ENCODE data around the gene ALKBH1.
"Not testable (repeated sequence)": the region's sequence is repeated elsewhere in the genome, so short reads cannot be mapped to it uniquely, and the experiment has no call there.

The ALKBH1 gene

DNA sequence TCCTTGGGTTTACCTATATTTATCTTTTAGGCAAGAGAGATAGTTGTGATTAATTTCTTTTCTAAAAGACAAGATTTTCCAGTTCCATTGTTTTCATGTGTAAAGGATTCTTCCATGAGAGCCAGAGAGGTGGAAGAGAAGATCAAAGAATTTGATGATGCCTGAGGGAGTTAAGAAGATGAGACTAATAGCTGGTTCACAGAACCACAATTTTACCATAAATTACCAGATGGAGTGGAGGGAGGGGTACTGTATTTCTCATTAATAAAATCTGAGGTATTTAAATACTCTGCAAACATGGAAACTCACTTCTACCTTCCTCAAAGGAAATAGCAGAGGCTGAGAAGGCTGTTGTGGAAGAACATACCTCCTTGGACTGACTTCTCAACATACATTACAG is 34.6 kb downstream of the ALKBH1 start:
- no peak for DNase-seq (ENCODE audit: low spot score)

DNA sequence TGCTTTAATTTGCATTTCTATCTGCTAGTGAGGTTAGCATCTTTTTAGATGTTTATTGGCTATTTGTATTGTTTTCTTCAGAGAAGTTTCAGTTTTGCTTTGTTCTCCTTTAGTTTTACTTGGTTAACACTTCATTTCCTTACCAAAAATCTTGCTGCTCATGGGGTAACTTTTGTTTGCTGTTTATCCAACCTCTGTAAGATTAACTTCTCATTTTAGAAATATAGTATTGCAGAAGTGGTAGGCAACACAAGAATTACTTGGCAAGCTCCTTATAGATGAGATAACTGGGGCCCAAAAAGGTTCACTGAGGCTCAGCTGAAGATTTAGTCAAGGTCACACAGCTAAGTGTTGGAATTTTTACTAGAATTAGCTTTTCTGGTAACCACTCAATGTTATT is 40.5 kb downstream of the ALKBH1 start:
- DNase-seq (ENCODE audit: low spot score) = no peak

DNA sequence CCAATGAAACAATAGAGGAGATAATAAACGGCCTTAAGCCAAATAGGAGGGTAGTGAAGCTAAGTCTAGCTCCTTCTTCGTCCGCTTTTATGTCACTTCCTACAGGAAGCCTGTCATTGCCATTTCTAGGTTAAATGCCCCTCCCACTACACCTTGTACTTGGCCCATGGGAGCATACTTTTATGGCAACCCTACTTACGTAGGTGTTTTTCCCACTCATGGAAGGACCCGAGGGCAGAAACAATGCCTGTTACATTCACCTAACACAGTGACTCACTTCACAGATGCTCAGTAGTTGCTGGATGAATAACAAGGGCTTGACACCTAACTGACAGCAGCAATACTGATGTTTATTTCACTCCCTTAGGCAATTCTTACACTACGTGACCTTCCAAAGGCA is 44.5 kb downstream of the ALKBH1 start:
- DNase-seq (ENCODE audit: low spot score) = no peak

DNA sequence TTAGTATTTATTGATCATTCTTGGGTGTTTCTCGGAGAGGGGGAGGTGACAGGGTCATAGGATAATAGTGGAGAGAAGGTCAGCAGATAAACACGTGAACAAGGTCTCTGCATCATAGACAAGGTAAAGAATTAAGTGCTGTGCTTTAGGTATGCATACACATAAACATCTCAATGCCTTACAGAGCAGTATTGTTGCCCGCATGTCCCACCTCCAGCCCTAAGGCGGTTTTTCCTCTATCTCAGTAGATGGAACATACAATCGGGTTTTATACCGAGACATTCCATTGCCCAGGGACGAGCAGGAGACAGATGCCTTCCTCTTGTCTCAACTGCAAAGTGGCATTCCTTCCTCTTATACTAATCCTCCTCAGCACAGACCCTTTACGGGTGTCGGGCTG is 46.3 kb downstream of the ALKBH1 start:
- not testable (repeated sequence) for DNase-seq (ENCODE audit: low spot score)

DNA sequence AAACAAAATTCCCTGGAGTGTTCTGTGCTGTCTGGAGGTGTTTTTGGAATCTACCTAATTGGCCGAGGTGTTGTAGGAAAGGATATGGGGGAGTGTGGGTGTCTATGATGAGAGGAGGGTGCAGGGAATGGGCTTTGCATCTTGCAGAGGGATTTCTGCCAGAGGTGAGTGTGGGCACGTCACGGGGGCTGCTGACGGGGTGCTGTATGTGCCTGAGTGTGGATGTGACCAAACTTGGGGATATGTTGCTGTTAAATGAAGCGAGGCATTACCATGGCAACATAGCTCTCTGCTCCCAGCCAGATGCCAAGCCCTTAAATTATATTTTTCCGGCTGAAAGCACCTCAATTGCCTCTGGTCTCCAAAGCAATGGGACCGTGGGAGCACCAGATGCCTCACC is 47.1 kb downstream of the ALKBH1 start:
- peak; percentile 73 for DNase-seq (ENCODE audit: low spot score)

DNA sequence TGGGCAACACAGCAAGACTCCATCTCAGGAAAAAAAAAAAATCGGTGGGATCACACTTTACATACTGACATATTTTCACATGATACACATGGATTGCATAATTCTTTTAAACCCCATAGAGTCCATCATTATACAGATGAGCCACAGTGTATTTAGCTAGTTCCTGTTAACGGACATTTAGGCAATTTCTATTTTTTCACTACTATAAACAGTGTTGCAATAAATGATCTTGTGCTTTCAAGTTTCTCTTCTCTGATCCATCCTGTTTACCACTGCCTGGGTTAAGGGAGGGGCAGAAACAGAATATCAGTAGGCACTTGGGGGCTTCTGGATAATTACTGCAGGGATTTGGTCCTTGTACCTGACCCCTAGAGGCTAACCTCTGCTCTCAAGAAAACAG is 48.0 kb downstream of the ALKBH1 start:
- no peak for DNase-seq (ENCODE audit: low spot score)

DNA sequence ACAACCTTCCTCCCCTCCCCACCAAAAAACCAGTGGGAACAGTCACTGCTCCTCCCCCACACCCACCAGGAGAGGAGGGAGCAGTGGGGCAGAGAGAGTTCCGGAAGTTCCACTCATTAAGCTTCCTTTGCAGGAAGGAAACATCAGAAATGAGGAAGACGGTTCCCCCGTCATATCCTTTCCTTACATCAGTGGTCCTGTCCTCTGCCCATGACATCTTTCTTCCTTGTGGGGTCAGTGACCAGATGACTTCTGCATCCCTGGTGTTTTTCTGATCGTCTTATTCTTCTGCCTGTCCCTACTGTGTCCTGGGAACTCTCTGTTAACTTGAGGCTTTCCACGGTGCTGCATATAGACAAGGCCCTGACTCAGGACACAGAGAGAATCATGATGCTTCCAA is 50.5 kb downstream of the ALKBH1 start:
- no peak for DNase-seq (ENCODE audit: low spot score)

DNA sequence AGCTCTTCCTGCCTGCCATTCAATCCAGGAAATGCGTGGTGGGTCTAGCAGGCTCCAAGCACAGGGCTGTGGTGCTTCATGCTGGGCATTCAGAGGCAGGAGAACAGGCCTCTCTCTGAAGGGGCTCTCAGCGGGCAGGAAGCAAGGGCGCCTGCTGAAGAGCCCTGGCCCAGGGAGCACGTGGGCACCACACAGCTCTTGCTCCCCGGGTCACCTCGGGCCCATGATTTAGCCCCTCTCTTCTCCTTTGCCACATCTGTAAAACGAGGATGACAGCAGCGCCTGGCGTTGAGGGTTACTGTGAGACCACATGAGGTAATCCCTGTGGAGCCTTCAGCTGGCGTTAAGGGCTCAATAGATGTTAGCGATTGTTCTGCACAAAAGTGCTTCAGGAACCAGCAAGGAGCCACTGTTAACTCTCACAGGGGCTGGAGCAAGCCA is 53.8 kb downstream of the ALKBH1 start:
- DNase-seq (ENCODE audit: low spot score) = no peak

DNA sequence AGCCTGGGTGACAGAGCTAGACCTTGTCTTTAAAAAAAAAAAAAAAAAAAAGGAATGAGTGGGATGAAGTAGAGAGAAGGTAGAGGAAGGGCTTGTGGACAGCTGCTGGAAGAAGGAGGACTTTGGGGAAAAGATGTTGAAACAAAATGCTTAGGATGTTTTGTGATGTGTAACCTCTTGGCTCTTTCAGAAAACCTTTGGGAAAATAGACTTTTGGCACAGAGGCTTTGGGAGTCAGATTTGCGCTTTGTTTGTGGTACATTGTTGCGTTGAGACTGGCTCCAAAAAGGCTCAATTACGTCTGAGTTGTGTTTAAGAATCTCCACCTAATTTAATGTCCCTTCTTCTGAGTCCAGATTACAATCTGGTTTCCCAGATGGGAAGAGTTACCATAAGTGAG is 58.5 kb downstream of the ALKBH1 start:
- DNase-seq (ENCODE audit: low spot score) = no peak

DNA sequence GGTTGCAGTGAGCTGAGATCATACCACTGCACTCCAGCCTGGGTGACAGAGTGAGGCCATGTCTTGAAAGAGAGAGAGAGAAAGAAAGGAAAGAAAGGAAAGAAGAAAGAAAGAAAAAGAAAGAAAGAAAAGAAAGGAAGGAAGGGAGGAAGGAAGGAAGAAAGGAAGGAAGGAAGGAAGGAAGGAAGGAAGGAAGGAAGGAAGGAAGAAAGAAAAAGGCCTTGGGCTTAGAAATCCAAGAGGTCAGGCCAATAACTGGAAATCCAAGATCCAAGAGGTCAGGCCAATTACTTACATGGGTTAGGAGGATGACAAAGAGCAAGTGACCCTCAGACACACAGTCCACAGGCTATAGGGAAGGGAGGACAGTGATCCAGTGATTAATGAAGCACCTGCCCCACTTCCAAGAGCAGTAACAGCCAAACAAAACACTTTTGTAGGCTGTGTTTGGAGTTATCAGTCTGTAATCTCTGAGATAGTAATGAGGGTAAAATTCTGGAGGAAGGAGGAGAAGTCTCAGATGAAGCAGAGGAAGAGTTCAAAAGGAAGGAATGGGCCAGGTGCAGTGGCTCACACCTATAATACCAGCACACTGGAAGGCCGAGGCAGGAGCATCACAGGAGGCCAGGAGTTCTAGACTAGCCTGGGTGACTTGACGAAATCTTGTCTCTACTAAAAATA is 59.2 kb downstream of the ALKBH1 start:
- DNase-seq (ENCODE audit: low spot score) = no peak

DNA sequence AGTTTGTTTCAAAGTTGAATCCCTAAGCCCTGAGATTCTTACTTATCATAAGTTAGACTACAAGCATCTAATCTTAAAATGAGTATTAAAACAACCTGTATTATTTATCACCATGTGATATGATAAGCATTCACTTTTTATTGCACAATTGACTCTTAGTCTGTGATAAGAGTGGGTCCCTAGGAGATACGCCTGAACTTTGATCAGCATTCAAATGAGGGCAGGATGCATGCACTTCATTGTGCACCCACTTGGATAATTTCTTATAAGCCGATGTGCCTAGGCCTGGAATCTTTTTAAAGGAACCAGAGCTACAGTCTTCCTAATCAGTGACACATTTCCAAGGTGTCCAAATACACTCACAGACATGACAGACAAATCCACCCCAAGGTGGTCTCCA is 60.0 kb downstream of the ALKBH1 start:
- no peak for DNase-seq (ENCODE audit: low spot score)

DNA sequence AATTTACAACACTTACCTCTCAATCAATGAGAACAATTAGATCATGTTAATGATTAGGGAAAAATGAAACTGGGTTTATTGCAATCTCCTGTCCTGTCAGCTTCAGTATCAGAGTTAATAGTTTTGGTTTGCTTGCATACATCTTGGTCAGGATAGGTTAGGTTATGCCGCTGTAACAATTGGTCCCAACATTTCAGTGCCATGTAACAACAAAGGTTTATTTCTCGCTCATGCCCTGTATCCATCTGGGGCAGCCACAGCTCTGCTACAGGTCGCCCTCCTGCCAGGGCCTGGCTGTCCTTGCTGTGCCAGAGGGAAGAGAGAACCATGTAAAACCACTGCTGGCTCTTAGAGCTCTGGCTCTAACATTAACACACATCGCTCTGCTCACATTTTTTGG is 60.9 kb downstream of the ALKBH1 start:
- no peak for DNase-seq (ENCODE audit: low spot score)

DNA sequence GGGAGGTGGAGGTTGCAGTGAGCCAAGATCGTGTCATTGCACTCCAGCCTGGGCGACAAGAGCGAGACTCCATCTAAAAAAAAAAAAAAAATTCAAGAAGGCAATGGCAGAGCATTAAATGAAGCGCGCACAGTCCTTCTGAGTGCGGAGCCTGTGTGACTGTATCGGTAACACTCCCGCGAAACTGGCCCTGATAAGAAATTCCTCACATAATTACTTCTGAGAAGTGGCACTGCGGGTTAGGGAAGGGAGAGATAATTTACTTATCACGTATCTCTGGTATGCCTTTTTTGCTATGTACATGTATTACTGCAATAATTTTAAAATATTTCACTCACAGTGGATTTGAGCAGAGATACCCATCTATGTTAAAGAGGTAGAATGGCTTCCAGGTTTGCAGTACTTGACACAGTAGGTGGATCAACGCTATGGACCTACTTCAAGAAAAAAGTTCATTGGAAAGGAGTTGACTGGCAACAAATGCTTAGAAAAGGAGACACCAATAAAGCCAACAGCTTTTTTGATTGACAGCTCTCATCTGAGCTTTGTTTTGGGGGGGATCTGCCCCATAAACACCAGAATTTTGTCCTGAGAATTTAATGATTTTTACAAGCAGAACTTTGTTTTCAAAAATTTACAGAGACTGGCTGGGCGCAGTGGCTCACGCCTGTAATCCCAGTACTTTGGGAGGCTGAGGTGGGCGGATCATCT is 62.1 kb downstream of the ALKBH1 start:
- DNase-seq (ENCODE audit: low spot score) = no peak

DNA sequence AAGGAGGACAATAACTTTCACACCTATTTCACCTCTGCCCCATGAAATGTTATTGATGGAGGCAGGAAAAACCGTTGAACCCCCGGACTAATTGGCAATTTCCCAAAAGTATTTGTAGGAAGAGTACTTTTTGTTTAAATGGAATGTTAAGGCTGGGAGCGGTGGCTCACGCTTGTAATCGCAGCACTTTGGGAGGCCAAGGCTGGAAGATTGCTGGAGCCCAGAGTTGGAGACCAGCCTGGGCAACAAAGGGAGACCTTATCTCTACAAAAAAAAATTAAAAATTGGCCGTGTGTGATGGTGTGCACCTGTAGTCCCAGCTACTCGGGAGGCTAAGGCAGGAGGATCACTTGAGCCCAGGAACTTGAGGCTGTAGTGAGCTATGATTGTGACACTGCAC is 65.4 kb downstream of the ALKBH1 start:
- DNase-seq (ENCODE audit: low spot score) = no peak

DNA sequence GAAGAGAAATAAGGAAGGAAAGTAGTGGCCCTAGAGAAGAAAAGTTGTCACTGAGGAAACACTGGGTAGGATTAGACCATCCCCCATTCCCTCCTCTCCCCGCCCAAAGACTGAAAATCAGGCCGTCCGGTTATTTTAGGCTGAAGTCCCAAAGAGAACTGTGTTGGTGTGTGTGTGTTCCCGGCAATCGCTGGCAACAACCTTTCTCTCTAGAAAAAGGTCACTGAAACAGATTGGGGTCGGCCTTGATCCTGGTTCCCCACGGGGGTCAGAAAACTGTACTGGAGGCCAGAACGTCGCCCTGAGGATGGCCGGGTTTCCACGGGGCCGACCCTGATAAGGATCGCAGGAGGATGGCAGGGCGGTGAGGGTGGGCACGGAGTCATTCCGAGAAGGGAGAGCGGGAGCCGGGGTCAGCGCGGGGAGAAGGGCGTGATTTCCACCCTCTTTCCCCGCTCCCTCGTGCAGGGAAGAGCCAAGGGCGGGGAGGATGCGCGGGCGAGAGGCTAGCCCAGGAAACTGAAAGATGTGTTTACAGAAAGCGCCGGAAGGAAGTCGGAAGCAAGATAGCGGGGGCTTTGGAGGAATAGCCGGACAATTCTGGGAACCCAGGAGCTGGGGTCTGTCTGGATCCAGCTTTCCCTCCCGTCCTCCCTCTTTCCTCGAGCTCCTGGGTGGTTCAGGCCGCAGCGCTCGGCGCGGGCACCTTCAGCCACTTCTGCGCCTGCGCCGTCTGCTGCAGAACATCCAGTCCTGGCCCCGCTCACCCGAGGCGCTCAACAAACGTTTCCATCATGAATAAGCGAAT is 66.1 kb downstream of the ALKBH1 start:
- DNase-seq (ENCODE audit: low spot score) = peak; percentile 60

DNA sequence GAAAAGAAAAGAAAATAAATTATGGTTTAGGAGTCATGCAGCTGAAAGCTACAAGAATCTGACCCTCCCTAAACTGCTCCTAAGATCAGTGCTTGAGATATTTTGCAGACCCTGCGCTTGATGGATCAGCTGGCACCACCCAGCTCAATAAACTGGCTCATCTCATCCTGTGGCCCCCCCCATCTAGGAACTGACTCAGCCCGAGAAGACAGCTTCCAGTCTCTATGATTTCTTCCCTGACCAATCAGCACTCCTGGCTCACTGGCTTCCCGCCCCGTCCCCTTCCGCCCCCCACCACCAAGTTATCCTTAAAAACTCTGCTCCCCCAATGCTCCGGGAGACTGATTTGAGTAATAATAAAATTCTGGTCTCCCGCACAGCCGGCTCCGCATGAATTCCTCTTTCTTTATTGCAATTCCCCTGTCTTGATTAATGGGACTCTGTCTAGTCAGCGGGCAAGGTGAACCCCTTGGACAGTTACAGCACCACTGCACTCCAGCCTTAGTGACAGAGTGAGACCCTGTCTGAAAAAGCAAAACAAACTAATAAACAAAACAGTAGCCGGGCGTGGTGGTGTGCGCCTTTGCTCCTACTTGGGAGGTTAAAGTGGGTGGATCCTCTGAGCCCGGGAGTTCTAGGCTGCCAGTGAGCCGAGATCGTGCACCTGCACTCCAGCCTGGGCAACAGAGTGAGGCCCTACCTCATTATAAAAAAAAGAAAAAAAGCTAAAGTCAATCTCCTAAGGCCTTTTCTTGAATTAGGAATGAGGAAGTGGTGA is 66.9 kb downstream of the ALKBH1 start:
- peak; percentile 35 for DNase-seq (ENCODE audit: low spot score)

DNA sequence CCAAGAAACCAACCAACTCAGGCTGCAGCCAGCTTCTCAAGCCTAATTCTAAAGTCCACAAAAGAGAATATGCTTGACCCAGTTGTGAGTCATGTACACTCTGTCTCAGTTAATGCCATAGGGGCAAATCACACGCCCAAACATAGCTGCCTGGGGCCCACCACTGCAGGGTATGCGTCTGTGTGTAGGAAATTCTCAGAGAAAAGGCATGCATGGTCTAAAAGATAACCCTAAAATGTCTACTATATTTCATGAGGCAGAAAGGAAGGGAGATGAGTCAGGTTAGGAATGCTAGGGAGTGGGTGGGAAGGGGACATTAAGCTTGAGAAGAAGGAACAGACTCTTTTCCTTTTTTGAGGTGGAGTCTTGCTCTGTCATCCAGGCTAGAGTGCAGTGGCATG is 69.1 kb downstream of the ALKBH1 start:
- DNase-seq (ENCODE audit: low spot score) = no peak

DNA sequence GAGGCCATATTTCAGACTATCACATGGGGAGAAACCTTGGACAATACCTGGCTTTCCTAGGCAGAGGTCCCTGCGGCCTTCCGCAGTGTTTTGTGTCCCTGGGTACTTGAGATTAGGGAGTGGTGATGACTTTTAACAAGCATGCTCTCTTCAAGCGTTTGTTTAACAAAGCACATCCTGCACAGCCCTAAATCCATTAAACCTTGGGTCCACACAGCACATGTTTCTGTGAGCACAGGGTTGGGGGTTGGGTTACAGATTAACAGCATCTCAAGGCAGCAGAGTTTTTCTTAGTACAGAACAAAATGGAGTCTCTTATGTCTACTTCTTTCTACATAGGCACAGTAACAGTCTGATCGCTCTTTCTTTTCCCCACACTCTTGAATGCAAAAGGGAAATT is 72.0 kb downstream of the ALKBH1 start:
- not testable (repeated sequence) for DNase-seq (ENCODE audit: low spot score)

DNA sequence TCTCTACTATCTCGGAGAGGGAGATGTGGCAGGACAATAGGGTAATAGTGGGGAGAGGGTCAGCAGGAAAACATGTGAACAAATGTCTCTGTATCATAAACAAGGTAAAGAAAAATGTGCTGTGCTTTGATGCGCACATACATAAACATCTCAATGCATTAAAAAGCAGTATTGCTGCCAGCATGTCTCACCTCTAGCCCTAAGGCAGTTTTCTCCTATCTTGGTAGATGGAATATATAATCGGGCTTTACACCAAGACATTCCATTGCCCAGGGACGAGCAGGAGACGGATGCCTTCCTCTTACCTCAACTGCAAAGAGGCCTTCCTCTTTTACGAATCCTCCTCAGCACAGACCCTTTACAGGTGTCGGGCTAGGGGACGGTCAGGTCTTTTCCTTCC is 72.4 kb downstream of the ALKBH1 start:
- not testable (repeated sequence) for DNase-seq (ENCODE audit: low spot score)

DNA sequence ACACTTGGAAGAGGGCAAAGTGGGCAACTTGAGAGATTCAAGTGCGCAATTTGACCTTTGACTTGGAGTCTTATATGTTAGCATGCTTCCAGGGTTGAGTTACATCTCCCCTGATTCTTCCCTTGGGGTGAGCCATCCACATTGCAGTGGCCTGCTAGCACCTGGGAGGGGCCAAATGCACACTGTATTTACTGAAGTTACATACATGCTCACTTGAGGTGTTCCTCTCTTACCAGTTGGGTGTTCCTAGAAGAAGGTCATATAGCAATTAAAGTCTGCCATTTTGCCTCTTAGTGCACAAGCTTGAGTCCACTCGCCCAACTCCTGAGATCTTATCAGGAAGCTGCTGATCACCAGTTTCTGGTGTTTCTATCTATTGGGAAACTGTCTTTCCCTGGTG is 77.7 kb downstream of the ALKBH1 start:
- DNase-seq (ENCODE audit: low spot score) = no peak

DNA sequence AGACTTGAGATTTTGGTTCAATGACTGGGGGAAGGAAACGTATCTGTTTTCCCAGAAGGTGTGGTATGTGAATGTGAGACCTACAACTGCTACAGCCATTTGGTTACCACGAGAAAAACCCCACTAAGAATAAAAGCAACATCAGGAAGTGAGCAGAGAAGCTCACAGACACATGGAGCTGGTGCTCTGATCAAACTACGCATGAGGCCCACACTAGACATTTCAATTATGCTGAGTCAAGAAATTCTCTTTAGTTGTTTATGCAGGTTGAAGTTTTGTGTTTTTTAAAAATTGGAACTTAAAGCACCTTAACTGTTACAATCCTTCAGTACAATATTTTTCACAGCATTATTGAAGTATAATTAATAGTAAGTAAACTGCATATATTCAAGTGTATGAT is 82.5 kb downstream of the ALKBH1 start:
- DNase-seq (ENCODE audit: low spot score) = no peak

DNA sequence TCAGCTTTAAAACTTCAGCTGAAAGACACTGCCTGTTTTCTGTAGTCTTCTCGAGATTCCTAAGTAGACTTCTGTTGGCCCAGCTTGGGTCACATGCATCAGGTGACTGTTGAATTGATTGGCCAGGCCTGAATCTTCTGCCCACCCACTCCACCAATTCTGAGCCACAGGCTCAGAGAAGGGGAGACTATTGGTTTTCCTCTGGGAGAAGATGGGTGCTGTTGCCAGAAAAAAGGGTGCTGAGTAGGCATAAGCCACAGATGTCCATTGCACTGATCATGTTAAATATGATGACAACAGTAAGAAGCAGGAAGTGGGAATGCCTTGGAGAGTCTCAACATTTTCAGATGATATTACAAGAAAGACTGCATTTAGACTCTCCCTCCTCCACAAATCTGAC is 84.6 kb downstream of the ALKBH1 start:
- no peak for DNase-seq (ENCODE audit: low spot score)
